Stimulated activated CD4-positive, alpha-beta T cell treated with anti-CD3 and anti-CD28 coated beads, Interleukin-2, amount 100 ng/mL, for 48 hours (primary cell): ENCODE results near the gene PLAAT1.

Experiments
- DNase-seq, 2 donors: peaks; one replicate each; pipeline ENCODE4 v3.0.0-alpha.2; 2020

The PLAAT1 gene

GRCh38 chr3:193240850-193241706 is at the start of gene PLAAT1:
TSS of gene PLAAT1 (plus strand) at chr3:193241222. CDS start at chr3:193255651, 14,429 bp downstream.
- peak in 1 of 2 donors; percentile 6 for DNase-seq

GRCh38 chr3:193194371-193194770 is 46.7 kb upstream of the PLAAT1 start:
- no peak for DNase-seq

GRCh38 chr3:193196746-193197145 is 44.3 kb upstream of the PLAAT1 start:
- no peak for DNase-seq

GRCh38 chr3:193207290-193208273 is 33.4 kb upstream of the PLAAT1 start:
- no peak for DNase-seq

GRCh38 chr3:193210618-193211017 is 30.4 kb upstream of the PLAAT1 start:
- no peak for DNase-seq

- no peak for DNase-seq
Measured at GRCh38 chr3:193211173-193211572, 29.8 kb upstream of the PLAAT1 start.

GRCh38 chr3:193211984-193212383 is 29.0 kb upstream of the PLAAT1 start:
- no peak for DNase-seq

GRCh38 chr3:193212844-193213243 is 28.2 kb upstream of the PLAAT1 start:
- no peak for DNase-seq

GRCh38 chr3:193214445-193214844 is 26.6 kb upstream of the PLAAT1 start:
- DNase-seq, result no peak

- DNase-seq, result no peak
Measured at GRCh38 chr3:193225302-193226125, 15.5 kb upstream of the PLAAT1 start.

GRCh38 chr3:193228206-193228605 is 12.8 kb upstream of the PLAAT1 start:
- DNase-seq, result no peak

GRCh38 chr3:193229851-193230420 is 11.1 kb upstream of the PLAAT1 start:
- DNase-seq, result no peak

GRCh38 chr3:193230610-193231009 is 10.4 kb upstream of the PLAAT1 start:
- no peak for DNase-seq

GRCh38 chr3:193231201-193231600 is 9.8 kb upstream of the PLAAT1 start:
- no peak for DNase-seq

GRCh38 chr3:193236599-193236998 is 4.4 kb upstream of the PLAAT1 start:
- no peak for DNase-seq

- DNase-seq, result no peak
Measured at GRCh38 chr3:193237030-193237429, 4.0 kb upstream of the PLAAT1 start.

GRCh38 chr3:193240436-193240849 is 579 bp upstream of the PLAAT1 start:
- no peak for DNase-seq

GRCh38 chr3:193241716-193242115 is 694 bp downstream of the PLAAT1 start:
- DNase-seq, result no peak

- no peak for DNase-seq
Measured at GRCh38 chr3:193243571-193243970, 2.5 kb downstream of the PLAAT1 start.

- no peak for DNase-seq
Measured at GRCh38 chr3:193248848-193249468, 7.9 kb downstream of the PLAAT1 start.

GRCh38 chr3:193250492-193250891 is 9.5 kb downstream of the PLAAT1 start:
- DNase-seq, result no peak
